ENCODE measurements around the gene LLPH.

- TF ChIP-seq CTCF (IDR thresholded peaks at IDR 0.05) (peak in 1 of 4 experiments; percentile 12), POLR2A (IDR thresholded peaks at IDR 0.05) (no peak), EP300 (IDR thresholded peaks at IDR 0.05) (no peak)
These were observed 19.3 kb upstream of the LLPH start for GRCh38 chr12:66149702-66150398.
